ENCODE data around the gene CXXC5. TPM values are rescaled to one million over a fixed set of nuclear protein-coding genes. Genes with fewer than 3 reads are reported as not detected.

CXXC5 gene
- total and polyA plus RNA-seq, 2 donors (not counting 1 experiment from before 2014, with no cell fraction given) = 18.6 to 43.9 TPM

DNA sequence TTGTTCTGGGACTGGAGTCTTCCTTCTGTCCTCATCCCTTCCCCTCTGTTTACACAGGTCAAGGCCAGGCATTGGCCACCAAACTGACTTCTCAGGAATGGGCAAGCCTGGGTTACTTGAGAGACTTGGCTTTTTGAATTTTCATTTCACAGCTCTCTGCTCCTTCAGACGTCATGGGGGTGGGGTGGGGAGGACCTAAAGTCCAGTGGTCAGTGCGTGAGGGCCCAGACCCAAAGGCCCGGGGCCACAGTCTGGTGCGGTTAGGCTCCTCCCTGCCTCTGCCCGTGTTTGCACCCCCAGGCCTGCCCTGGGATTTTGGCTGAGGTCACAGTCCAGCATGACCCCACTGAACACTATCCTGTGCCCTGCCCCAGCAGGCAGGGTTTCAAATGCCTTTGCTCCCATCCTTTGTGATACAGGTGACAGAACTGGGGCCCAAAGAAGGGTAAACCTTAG, 4.1 kb upstream of the CXXC5 start:
- no peak for DNase-seq (ENCODE audit: low read depth in 2 of 2)

DNA sequence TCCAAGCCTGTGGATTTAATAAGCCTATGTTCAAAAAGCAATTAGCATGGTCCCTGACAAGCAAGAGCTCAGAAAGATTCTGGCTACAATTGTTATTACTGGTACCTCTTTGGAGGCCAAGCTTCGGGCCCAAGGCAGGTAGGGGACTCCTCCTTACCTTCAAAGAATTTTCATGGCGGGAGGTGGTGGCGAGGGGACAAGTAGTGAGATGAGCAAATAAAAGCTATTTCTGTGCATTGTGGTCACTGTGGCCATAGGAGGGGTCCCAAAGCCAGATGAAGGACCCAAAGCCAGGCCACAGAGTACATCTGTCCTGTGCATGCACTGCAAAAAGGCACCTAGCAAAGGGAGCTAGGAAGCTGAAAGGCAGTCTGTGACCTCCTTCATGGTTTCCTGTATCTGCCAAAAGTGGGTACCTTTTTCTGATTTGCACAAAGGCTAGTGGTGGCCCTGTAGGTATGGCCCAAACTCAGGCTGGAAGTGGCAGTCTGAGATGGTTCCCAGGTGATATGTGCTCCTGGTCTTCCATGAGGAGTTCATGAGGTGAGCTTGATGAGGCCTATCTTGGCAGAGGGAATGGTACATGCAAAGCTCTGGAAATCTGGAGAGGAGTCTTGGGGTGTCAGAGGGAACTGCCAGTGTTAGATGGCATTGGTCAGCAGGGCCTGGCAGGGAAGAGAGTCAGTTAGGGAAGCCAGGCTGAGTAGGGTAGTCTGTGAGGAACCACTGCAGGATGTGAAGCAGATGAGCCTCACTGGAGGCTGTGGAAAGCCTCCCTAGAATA, 3.3 kb upstream of the CXXC5 start:
- H3K79me2 ChIP-seq (ENCODE audit: control insufficient read depth, insufficient read depth, low read length) = peaks cover 4% of the 10 kb centered on the region
- peaks cover 2% of the 10 kb centered on the region for H3K4me1 ChIP-seq (ENCODE audit: control insufficient read depth, extremely low read depth, insufficient read depth, low read length)
- H2AFZ ChIP-seq (ENCODE audit: low read length) = no peak overlapping the region
- H3K4me2 ChIP-seq (ENCODE audit: extremely low read depth, insufficient read depth, low read length) = no peak overlapping the region
- no peaks in the 10 kb centered on the region for H4K20me1 ChIP-seq (ENCODE audit: control insufficient read depth, extremely low read depth, insufficient read depth, low read length)
- TF ChIP-seq, protein P1, sequence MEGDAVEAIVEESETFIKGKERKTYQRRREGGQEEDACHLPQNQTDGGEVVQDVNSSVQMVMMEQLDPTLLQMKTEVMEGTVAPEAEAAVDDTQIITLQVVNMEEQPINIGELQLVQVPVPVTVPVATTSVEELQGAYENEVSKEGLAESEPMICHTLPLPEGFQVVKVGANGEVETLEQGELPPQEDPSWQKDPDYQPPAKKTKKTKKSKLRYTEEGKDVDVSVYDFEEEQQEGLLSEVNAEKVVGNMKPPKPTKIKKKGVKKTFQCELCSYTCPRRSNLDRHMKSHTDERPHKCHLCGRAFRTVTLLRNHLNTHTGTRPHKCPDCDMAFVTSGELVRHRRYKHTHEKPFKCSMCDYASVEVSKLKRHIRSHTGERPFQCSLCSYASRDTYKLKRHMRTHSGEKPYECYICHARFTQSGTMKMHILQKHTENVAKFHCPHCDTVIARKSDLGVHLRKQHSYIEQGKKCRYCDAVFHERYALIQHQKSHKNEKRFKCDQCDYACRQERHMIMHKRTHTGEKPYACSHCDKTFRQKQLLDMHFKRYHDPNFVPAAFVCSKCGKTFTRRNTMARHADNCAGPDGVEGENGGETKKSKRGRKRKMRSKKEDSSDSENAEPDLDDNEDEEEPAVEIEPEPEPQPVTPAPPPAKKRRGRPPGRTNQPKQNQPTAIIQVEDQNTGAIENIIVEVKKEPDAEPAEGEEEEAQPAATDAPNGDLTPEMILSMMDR (conservative IDR thresholded peaks at IDR 0.05 in 1 of 2, IDR thresholded peaks at IDR 0.05 in 1 of 2; ENCODE audit: low read depth in 1 of 2, low read length in 2 of 2) = no peak
- no peak for TF ChIP-seq EZH2 (IDR thresholded peaks at IDR 0.05; ENCODE audit: low read length, missing control alignments)
- H3K9me3 ChIP-seq (ENCODE audit: control insufficient read depth, insufficient read depth, low read depth, low read length) = no peaks in the 10 kb centered on the region
- DNase-seq (ENCODE audit: low read depth in 2 of 2) = no peak
- peaks cover 8% of the 10 kb centered on the region for H3K27me3 ChIP-seq (ENCODE audit: control insufficient read depth, insufficient read depth, low read length)
- no peak overlapping the region for H3K27ac ChIP-seq (ENCODE audit: insufficient read depth, low read length)
- H3K4me3 ChIP-seq (replicated peaks in 1 of 4; ENCODE audit: control extremely low read depth in 1 of 4, insufficient read depth in 1 of 4, low read depth in 3 of 4, low read length in 4 of 4) = no peak overlapping the region
- no peak overlapping the region for H3K9ac ChIP-seq (ENCODE audit: insufficient read depth, low read length)
- H3K36me3 ChIP-seq (ENCODE audit: control insufficient read depth, insufficient read depth, low read length) = no peaks in the 10 kb centered on the region

More for the DNA sequence above, 4.1 kb upstream of the CXXC5 start:
- H3K9ac ChIP-seq (ENCODE audit: insufficient read depth, low read length) = no peak overlapping the region
- no peak overlapping the region for H2AFZ ChIP-seq (ENCODE audit: low read length)
- H3K4me1 ChIP-seq (ENCODE audit: control insufficient read depth, extremely low read depth, insufficient read depth, low read length) = peaks cover 2% of the 10 kb centered on the region
- H3K36me3 ChIP-seq (ENCODE audit: control insufficient read depth, insufficient read depth, low read length) = no peaks in the 10 kb centered on the region
- H3K27ac ChIP-seq (ENCODE audit: insufficient read depth, low read length) = no peak overlapping the region
- no peak for TF ChIP-seq EZH2 (IDR thresholded peaks at IDR 0.05; ENCODE audit: low read length, missing control alignments)
- TF ChIP-seq, protein P1 (conservative IDR thresholded peaks at IDR 0.05 in 1 of 2, IDR thresholded peaks at IDR 0.05 in 1 of 2; ENCODE audit: low read depth in 1 of 2, low read length in 2 of 2) = no peak
- H4K20me1 ChIP-seq (ENCODE audit: control insufficient read depth, extremely low read depth, insufficient read depth, low read length) = no peaks in the 10 kb centered on the region
- H3K27me3 ChIP-seq (ENCODE audit: control insufficient read depth, insufficient read depth, low read length) = peaks cover 5% of the 10 kb centered on the region
- no peak overlapping the region for H3K4me2 ChIP-seq (ENCODE audit: extremely low read depth, insufficient read depth, low read length)
- no peaks in the 10 kb centered on the region for H3K79me2 ChIP-seq (ENCODE audit: control insufficient read depth, insufficient read depth, low read length)
- H3K9me3 ChIP-seq (ENCODE audit: control insufficient read depth, insufficient read depth, low read depth, low read length) = no peaks in the 10 kb centered on the region
- H3K4me3 ChIP-seq (replicated peaks in 1 of 4; ENCODE audit: control extremely low read depth in 1 of 4, insufficient read depth in 1 of 4, low read depth in 3 of 4, low read length in 4 of 4) = no peak overlapping the region

DNA sequence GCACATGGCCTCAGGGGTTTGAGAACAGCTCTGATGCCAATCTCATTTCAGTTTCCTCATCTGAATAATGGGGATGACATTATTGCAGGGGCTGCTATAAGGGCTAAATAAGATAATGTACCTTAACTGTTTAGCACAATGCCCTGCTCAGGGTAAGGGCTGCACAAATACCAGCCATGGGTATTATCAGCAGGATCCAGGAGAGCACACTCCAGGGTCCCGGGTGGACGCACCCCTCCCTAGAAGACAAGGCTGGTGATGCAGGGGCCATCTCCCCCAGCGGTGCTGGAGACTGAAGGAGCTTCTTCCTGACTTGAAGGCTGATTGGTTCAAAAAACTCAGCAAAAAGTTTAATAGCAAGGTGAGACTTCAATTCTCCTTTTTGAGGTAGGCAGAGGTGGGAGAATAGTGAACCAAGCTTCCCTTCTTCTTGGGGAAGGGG, 2.7 kb upstream of the CXXC5 start:
- H2AFZ ChIP-seq (ENCODE audit: low read length) = no peak overlapping the region
- peaks cover 11% of the 10 kb centered on the region for H3K27me3 ChIP-seq (ENCODE audit: control insufficient read depth, insufficient read depth, low read length)
- no peak overlapping the region for H3K27ac ChIP-seq (ENCODE audit: insufficient read depth, low read length)
- TF ChIP-seq, protein P1 (conservative IDR thresholded peaks at IDR 0.05 in 1 of 2, IDR thresholded peaks at IDR 0.05 in 1 of 2; ENCODE audit: low read depth in 1 of 2, low read length in 2 of 2) = no peak
- TF ChIP-seq EZH2 (IDR thresholded peaks at IDR 0.05; ENCODE audit: low read length, missing control alignments) = no peak
- H3K4me2 ChIP-seq (ENCODE audit: extremely low read depth, insufficient read depth, low read length) = no peak overlapping the region
- no peak for DNase-seq (ENCODE audit: low read depth in 2 of 2)
- no peaks in the 10 kb centered on the region for H4K20me1 ChIP-seq (ENCODE audit: control insufficient read depth, extremely low read depth, insufficient read depth, low read length)
- H3K4me1 ChIP-seq (ENCODE audit: control insufficient read depth, extremely low read depth, insufficient read depth, low read length) = peaks cover 2% of the 10 kb centered on the region
- H3K9ac ChIP-seq (ENCODE audit: insufficient read depth, low read length) = no peak overlapping the region
- H3K36me3 ChIP-seq (ENCODE audit: control insufficient read depth, insufficient read depth, low read length) = no peaks in the 10 kb centered on the region
- H3K79me2 ChIP-seq (ENCODE audit: control insufficient read depth, insufficient read depth, low read length) = peaks cover 4% of the 10 kb centered on the region
- H3K4me3 ChIP-seq (replicated peaks in 1 of 4; ENCODE audit: control extremely low read depth in 1 of 4, insufficient read depth in 1 of 4, low read depth in 3 of 4, low read length in 4 of 4) = no peak overlapping the region
- H3K9me3 ChIP-seq (ENCODE audit: control insufficient read depth, insufficient read depth, low read depth, low read length) = no peaks in the 10 kb centered on the region
